HCT116 (cell line): Measurements from ENCODE around the gene SPATA6.
"Not testable (repeated sequence)": the region's sequence is repeated elsewhere in the genome, so short reads cannot be mapped to it uniquely, and the experiment has no call there.

Experiments used
- JUND ChIP-seq: IDR thresholded peaks from 2 replicates; pipeline ENCODE4 v1.6.1; 2012
- ZFX ChIP-seq: fragments of 450-650 bp; IDR thresholded peaks from 2 replicates; pipeline ENCODE4 v1.6.1; 2017
- TF ChIP-seq, protein P1 (sequence below): IDR thresholded peaks from 2 replicates; pipeline ENCODE4 v1.6.1; 2012

GRCh38 chr1:48480023-48480422 lies 8.0 kb upstream of the SPATA6 start:
- TF ChIP-seq ZFX, JUND: not testable (repeated sequence)
- TF ChIP-seq, protein P1, sequence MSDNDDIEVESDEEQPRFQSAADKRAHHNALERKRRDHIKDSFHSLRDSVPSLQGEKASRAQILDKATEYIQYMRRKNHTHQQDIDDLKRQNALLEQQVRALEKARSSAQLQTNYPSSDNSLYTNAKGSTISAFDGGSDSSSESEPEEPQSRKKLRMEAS: not testable (repeated sequence)
